HUES64 (cell line): ENCODE data around the gene GNAI3.

ENCODE experiments used
- H3K27ac ChIP-seq: 2 replicates; pipeline ENCODE4 v1.7.0; 2013; ENCODE audit warnings: low read depth, low read length, inconsistent platforms
- H3K27me3 ChIP-seq: 2 replicates; pipeline ENCODE4 v1.6.1; 2013; ENCODE audit warnings: mild to moderate bottlenecking, low read length; ENCODE audit not compliant: insufficient read depth
- H3K36me3 ChIP-seq: 2 replicates; pipeline ENCODE4 v1.6.1; 2013; ENCODE audit warnings: mild to moderate bottlenecking, low read length; ENCODE audit not compliant: insufficient read depth
- H3K4me1 ChIP-seq: 2 replicates; pipeline ENCODE4 v1.6.1; 2013; ENCODE audit warnings: mild to moderate bottlenecking, low read length, moderate library complexity; ENCODE audit not compliant: insufficient read depth
- H3K4me3 ChIP-seq: 2 replicates; pipeline ENCODE4 v1.5.1; 2013; ENCODE audit warnings: mild to moderate bottlenecking, low read length, moderate library complexity
- H3K9ac ChIP-seq: 2 replicates; pipeline ENCODE4 v1.6.1; 2013; ENCODE audit warnings: mild to moderate bottlenecking, low read depth, low read length
- H3K9me3 ChIP-seq: 2 replicates; pipeline ENCODE4 v1.6.1; 2013; ENCODE audit warnings: low read depth, low read length; ENCODE audit not compliant: insufficient read depth
- WGBS: fragments of 150-250, 120-280 bp; methylation state at CpG from one replicate; pipeline ENCODE4 v1.1.7; 2013; ENCODE audit warnings: missing lambda C conversion rate; 5-methylcytosine and 5-hydroxymethylcytosine counted together

GNAI3 gene

GRCh38 chr1:109609881-109610280, 61.5 kb downstream of the GNAI3 start:
- 92% methylated on average over 3 of the region's 3 CpGs for WGBS
- Histone ChIP-seq H3K9ac (no peak overlapping the region), H3K27me3 (no peaks in the 10 kb centered on the region), H3K9me3 (no peaks in the 10 kb centered on the region), H3K27ac (no peak overlapping the region), H3K36me3 (no peaks in the 10 kb centered on the region), H3K4me1 (peaks cover 17% of the 10 kb centered on the region), H3K4me3 (no peak overlapping the region)

GRCh38 chr1:109610609-109611307, 62.3 kb downstream of the GNAI3 start:
- no peaks in the 10 kb centered on the region for H3K27me3 ChIP-seq
- WGBS, result 82% methylated on average over 3 of the region's 3 CpGs
- H3K36me3 ChIP-seq, result no peaks in the 10 kb centered on the region
- H3K9ac ChIP-seq, result no peak overlapping the region
- no peak overlapping the region for H3K27ac ChIP-seq
- H3K9me3 ChIP-seq, result no peaks in the 10 kb centered on the region
- no peak overlapping the region for H3K4me3 ChIP-seq
- H3K4me1 ChIP-seq, result peaks cover 17% of the 10 kb centered on the region

- H3K9me3 ChIP-seq, result no peaks in the 10 kb centered on the region
- 89% methylated on average over 13 of the region's 13 CpGs for WGBS
Measured at GRCh38 chr1:109611308-109611990, 63.0 kb downstream of the GNAI3 start.

GRCh38 chr1:109613361-109614147, 65.1 kb downstream of the GNAI3 start:
- Histone ChIP-seq H3K9me3 (no peaks in the 10 kb centered on the region), H3K27ac (no peak overlapping the region), H3K36me3 (no peaks in the 10 kb centered on the region), H3K4me1 (peaks cover 32% of the 10 kb centered on the region), H3K4me3 (no peak overlapping the region), H3K27me3 (no peaks in the 10 kb centered on the region), H3K9ac (no peak overlapping the region)
- 76% methylated on average over 7 of the region's 7 CpGs for WGBS

More at GRCh38 chr1:109611308-109611990, 63.0 kb downstream of the GNAI3 start:
- Histone ChIP-seq H3K9ac (no peak overlapping the region), H3K4me3 (no peak overlapping the region), H3K27me3 (no peaks in the 10 kb centered on the region), H3K36me3 (no peaks in the 10 kb centered on the region), H3K27ac (no peak overlapping the region), H3K4me1 (peaks cover 17% of the 10 kb centered on the region)

- Histone ChIP-seq H3K9ac (no peak overlapping the region), H3K36me3 (no peaks in the 10 kb centered on the region), H3K4me3 (no peak overlapping the region), H3K4me1 (peaks cover 32% of the 10 kb centered on the region), H3K9me3 (no peaks in the 10 kb centered on the region), H3K27ac (no peak overlapping the region), H3K27me3 (no peaks in the 10 kb centered on the region)
- 88% methylated on average over 3 of the region's 3 CpGs for WGBS
Measured at GRCh38 chr1:109615879-109616278, 67.5 kb downstream of the GNAI3 start.

- 95% methylated on average over 3 of the region's 3 CpGs for WGBS
- no peak overlapping the region for H3K9ac ChIP-seq
- no peaks in the 10 kb centered on the region for H3K27me3 ChIP-seq
- H3K4me3 ChIP-seq, result no peak overlapping the region
- H3K27ac ChIP-seq, result no peak overlapping the region
- no peaks in the 10 kb centered on the region for H3K36me3 ChIP-seq
- peaks cover 32% of the 10 kb centered on the region for H3K4me1 ChIP-seq
- no peaks in the 10 kb centered on the region for H3K9me3 ChIP-seq
Measured at GRCh38 chr1:109616391-109616790, 68.0 kb downstream of the GNAI3 start.

GRCh38 chr1:109617291-109617801, 68.9 kb downstream of the GNAI3 start:
- no peaks in the 10 kb centered on the region for H3K9me3 ChIP-seq
- no peaks in the 10 kb centered on the region for H3K27me3 ChIP-seq
- H3K27ac ChIP-seq, result peak overlapping the region; percentile 43
- H3K4me1 ChIP-seq, result peaks cover 32% of the 10 kb centered on the region
- no peaks in the 10 kb centered on the region for H3K36me3 ChIP-seq
- 41% methylated on average over 3 of the region's 3 CpGs for WGBS
- no peak overlapping the region for H3K9ac ChIP-seq
- H3K4me3 ChIP-seq, result no peak overlapping the region

GRCh38 chr1:109618661-109619575, 70.5 kb downstream of the GNAI3 start:
- H3K4me1 ChIP-seq, result peaks cover 31% of the 10 kb centered on the region
- WGBS, result 51% methylated on average over 9 of the region's 9 CpGs

GRCh38 chr1:109619576-109620400, 71.4 kb downstream of the GNAI3 start, which contains the start of the genes AMPD2 and GNAT2:
Gene AMPD2 (plus strand): TSS chr1:109619837. CDS start chr1:109621176, 1,339 bp downstream.
Gene GNAT2 (minus strand): TSS chr1:109619616. CDS start chr1:109612870, 6,746 bp downstream.
- Histone ChIP-seq H3K9ac (peak within 1 kb of the TSS; percentile 78), H3K4me3 (peak within 1 kb of the TSS; percentile 85), H3K27me3 (no peaks in the 10 kb centered on the region), H3K9me3 (no peaks in the 10 kb centered on the region), H3K4me1 (peaks cover 31% of the 10 kb centered on the region), H3K36me3 (no peaks in the 10 kb centered on the region), H3K27ac (peak within 1 kb of the TSS; percentile 40; the same call in 1 of the 2 replicates)
- under 1% methylated on average over 47 of the region's 47 CpGs for WGBS

More at GRCh38 chr1:109618661-109619575, 70.5 kb downstream of the GNAI3 start:
- Histone ChIP-seq H3K27ac (no peak overlapping the region), H3K9me3 (no peaks in the 10 kb centered on the region), H3K27me3 (no peaks in the 10 kb centered on the region), H3K4me3 (peak overlapping the region; percentile 85), H3K9ac (peak overlapping the region; percentile 78), H3K36me3 (no peaks in the 10 kb centered on the region)
